Liver (tissue), 9 donors: Measurements from ENCODE around the gene GALNT8. TPM values are rescaled to one million over a fixed set of nuclear protein-coding genes. Genes with fewer than 3 reads are reported as not detected.

Experiments used
- DNase-seq: peaks from one replicate; pipeline ENCODE4 v3.0.0-alpha.2; 2017; ENCODE audit warnings: low spot score
- H3K27ac ChIP-seq, 2 donors: one replicate each; pipeline ENCODE4 v1.7.0; 2013; ENCODE audit warnings: inconsistent platforms in 2 of 2, low read length in 2 of 2, control low read depth in 1 of 2, low read depth in 1 of 2, mild to moderate bottlenecking in 1 of 2
- H3K27me3 ChIP-seq, 4 donors: one replicate each; pipeline versions ENCODE4 v1.6.1 to v1.7.0; 2013; ENCODE audit warnings: low read length in 3 of 4, inconsistent platforms in 1 of 4, mild to moderate bottlenecking in 1 of 4, moderate library complexity in 1 of 4; ENCODE audit not compliant: control insufficient read depth in 4 of 4, insufficient read depth in 4 of 4
- H3K36me3 ChIP-seq, 4 donors: one replicate each; pipeline versions ENCODE4 v1.6.1 to v1.7.0; 2013; ENCODE audit warnings: low read length in 3 of 4, mild to moderate bottlenecking in 3 of 4, low read depth in 1 of 4, moderate library complexity in 1 of 4; ENCODE audit not compliant: control insufficient read depth in 4 of 4, insufficient read depth in 3 of 4
- H3K4me1 ChIP-seq, 4 donors: one replicate each; pipeline versions ENCODE4 v1.6.1 to v1.7.0; 2013; ENCODE audit warnings: low read length in 3 of 4, mild to moderate bottlenecking in 3 of 4, moderate library complexity in 1 of 4; ENCODE audit not compliant: control insufficient read depth in 4 of 4, insufficient read depth in 4 of 4
- H3K4me3 ChIP-seq, 3 donors: one replicate each; pipeline versions ENCODE4 v1.6.1 to v1.7.0; 2013; ENCODE audit warnings: low read length in 3 of 3, control low read depth in 1 of 3, low read depth in 1 of 3, mild to moderate bottlenecking in 1 of 3
- H3K9ac ChIP-seq, 2 donors: one replicate each; pipeline ENCODE4 v1.7.0; 2013; ENCODE audit warnings: low read length in 2 of 2, mild to moderate bottlenecking in 2 of 2, moderate library complexity in 2 of 2, control low read depth in 1 of 2, low read depth in 1 of 2
- H3K9me3 ChIP-seq, 4 donors: one replicate each; pipeline versions ENCODE4 v1.6.1 to v1.7.0; 2013; ENCODE audit warnings: low read length in 3 of 4; ENCODE audit not compliant: control insufficient read depth in 4 of 4
- ATF3 ChIP-seq: IDR thresholded peaks from 2 replicates; pipeline ENCODE4 v1.6.1; 2016; ENCODE audit warnings: antibody characterized with exemption
- CTCF ChIP-seq: fragments of 150-350 bp; IDR thresholded peaks from 2 replicates; pipeline ENCODE4 v1.5.1; 2017; ENCODE audit warnings: improper control_type of control experiment, low read depth, low read length; ENCODE audit not compliant: missing input control
- EGR1 ChIP-seq, 2 donors: IDR thresholded peaks; 2 replicates each; pipeline ENCODE4 v1.6.1; 2016 to 2018; ENCODE audit warnings: antibody characterized with exemption in 2 of 2, low read depth in 2 of 2
- FOXA1 ChIP-seq: IDR thresholded peaks from 2 replicates; pipeline ENCODE4 v1.6.1; 2016; ENCODE audit warnings: antibody characterized with exemption
- FOXA2 ChIP-seq: IDR thresholded peaks from 2 replicates; pipeline ENCODE4 v1.6.1; 2016; ENCODE audit warnings: antibody characterized with exemption
- GABPA ChIP-seq, 2 donors: IDR thresholded peaks in 1 of 2; conservative IDR thresholded peaks in 1 of 2; 2 replicates each; pipeline ENCODE4 v1.6.1; 2016; ENCODE audit warnings: antibody characterized with exemption in 2 of 2, mild to moderate bottlenecking in 1 of 2, moderate library complexity in 1 of 2
- HNF4A ChIP-seq, 2 donors: conservative IDR thresholded peaks; 2 replicates each; pipeline ENCODE4 v1.6.1; 2016; ENCODE audit warnings: antibody characterized with exemption in 2 of 2, mild to moderate bottlenecking in 2 of 2
- HNF4G ChIP-seq: IDR thresholded peaks from 2 replicates; pipeline ENCODE4 v1.6.1; 2016; ENCODE audit warnings: antibody characterized with exemption
- JUND ChIP-seq, 2 donors: IDR thresholded peaks; 2 replicates each; pipeline ENCODE4 v1.6.1; 2016; ENCODE audit warnings: antibody characterized with exemption in 2 of 2
- MAX ChIP-seq: IDR thresholded peaks from 2 replicates; pipeline ENCODE4 v1.6.1; 2016; ENCODE audit warnings: antibody characterized with exemption
- NR2F2 ChIP-seq: IDR thresholded peaks from 2 replicates; pipeline ENCODE4 v1.6.1; 2016; ENCODE audit warnings: antibody characterized with exemption
- RAD21 ChIP-seq, 2 donors: IDR thresholded peaks; 2 replicates each; pipeline ENCODE4 v1.6.1; 2016; ENCODE audit warnings: antibody characterized with exemption in 2 of 2, mild to moderate bottlenecking in 2 of 2
- REST ChIP-seq: IDR thresholded peaks from 2 replicates; pipeline ENCODE4 v1.6.1; 2016; ENCODE audit warnings: antibody characterized with exemption, mild to moderate bottlenecking
- RXRA ChIP-seq, 2 donors: IDR thresholded peaks; 2 replicates each; pipeline ENCODE4 v1.6.1; 2017 to 2018; ENCODE audit warnings: antibody characterized with exemption in 2 of 2, mild to moderate bottlenecking in 1 of 2
- SP1 ChIP-seq: IDR thresholded peaks from 2 replicates; pipeline ENCODE4 v1.6.1; 2018; ENCODE audit warnings: antibody characterized with exemption, mild to moderate bottlenecking
- TAF1 ChIP-seq: conservative IDR thresholded peaks from 2 replicates; pipeline ENCODE4 v1.6.1; 2016; ENCODE audit warnings: antibody characterized with exemption, mild to moderate bottlenecking
- YY1 ChIP-seq: IDR thresholded peaks from 2 replicates; pipeline ENCODE4 v1.6.1; 2016; ENCODE audit warnings: antibody characterized with exemption, mild to moderate bottlenecking
- ZBTB33 ChIP-seq: IDR thresholded peaks from 2 replicates; pipeline ENCODE4 v1.6.1; 2016; ENCODE audit warnings: antibody characterized with exemption
- polyA plus RNA-seq, 2 donors: library from polyadenylated mRNA; stranded (reverse) in 1 of 2; unstranded in 1 of 2; fragments of 200-250 nt in 1 of 2; fragments of >200 nt in 1 of 2; fragmentation: Nextera tagmentation in 1 of 2; extraction: Ambion mirVana in 1 of 2; gene quantifications; one replicate each; pipeline versions ENCODE4 v1.2.1 to v1.2.3, GENCODE V29; 2013 to 2015
- total RNA-seq, 2 donors: library from RNA; depleted of rRNA; stranded (reverse); fragments of >200 nt; gene quantifications; one replicate each; pipeline ENCODE4 v1.2.3, GENCODE V29; 2014
- donor health status: healthy.
- donor health status: healthy.
- donor health status: healthy.
- donor health status: healthy.
- donor health status: healthy.

Gene GALNT8
- total and polyA plus RNA-seq, 4 donors = 0.03 to 0.25 (median 0.19) TPM; not detected in 1

GRCh38 chr12:4703676-4704075 is 16.5 kb upstream of the GALNT8 start (continued):
- TF ChIP-seq ZBTB33 (no peak), RXRA (IDR thresholded peaks at IDR 0.05) (no peak), HNF4G (no peak)

GRCh38 chr12:4705824-4706223 is 14.4 kb upstream of the GALNT8 start:
- H3K36me3 ChIP-seq = no peaks in the 10 kb centered on the region
- H3K4me3 ChIP-seq = no peak overlapping the region

More at GRCh38 chr12:4705824-4706223, 14.4 kb upstream of the GALNT8 start:
- Histone ChIP-seq H3K9ac (no peak overlapping the region), H3K9me3 (no peaks in the 10 kb centered on the region), H3K27ac (no peak overlapping the region), H3K27me3 (no peaks in the 10 kb centered on the region), H3K4me1 (peaks cover 0 to 15% (median 13%) of the 10 kb centered on the region in 4 donors)
- DNase-seq = no peak
- TF ChIP-seq SP1 (no peak), CTCF (no peak), ATF3 (no peak), YY1 (no peak), FOXA1 (no peak), TAF1 (no peak), EGR1 (IDR thresholded peaks at IDR 0.05; ENCODE audit: low read depth in 2 of 2) (no peak), RAD21 (IDR thresholded peaks at IDR 0.05) (no peak), MAX (no peak), ZBTB33 (no peak), FOXA2 (no peak), RXRA (IDR thresholded peaks at IDR 0.05) (no peak), HNF4A (conservative IDR thresholded peaks at IDR 0.05) (no peak), NR2F2 (no peak), JUND (IDR thresholded peaks at IDR 0.05) (no peak), REST (no peak), HNF4G (no peak), GABPA (IDR thresholded peaks at IDR 0.05 in 1 of 2, conservative IDR thresholded peaks at IDR 0.05 in 1 of 2) (no peak)
